HG02938 (cell line): Measurements from ENCODE around the gene GPA33.

Experiments
- ATAC-seq: cut with Tn5 transposase; IDR thresholded peaks from one replicate; pipeline ENCODE4 v1.9.1; 2021; ENCODE audit warnings: mild to moderate bottlenecking, moderate library complexity; ENCODE audit not compliant: unreplicated experiment

The GPA33 gene

GRCh38 chr1:167088746-167089417 lies 1.3 kb downstream of the GPA33 start:
- ATAC-seq = no peak

- ATAC-seq = no peak
Observed at GRCh38 chr1:167086768-167087167, 3.4 kb downstream of the GPA33 start.

GRCh38 chr1:167086033-167086432 lies 4.1 kb downstream of the GPA33 start:
- ATAC-seq = no peak

DNA sequence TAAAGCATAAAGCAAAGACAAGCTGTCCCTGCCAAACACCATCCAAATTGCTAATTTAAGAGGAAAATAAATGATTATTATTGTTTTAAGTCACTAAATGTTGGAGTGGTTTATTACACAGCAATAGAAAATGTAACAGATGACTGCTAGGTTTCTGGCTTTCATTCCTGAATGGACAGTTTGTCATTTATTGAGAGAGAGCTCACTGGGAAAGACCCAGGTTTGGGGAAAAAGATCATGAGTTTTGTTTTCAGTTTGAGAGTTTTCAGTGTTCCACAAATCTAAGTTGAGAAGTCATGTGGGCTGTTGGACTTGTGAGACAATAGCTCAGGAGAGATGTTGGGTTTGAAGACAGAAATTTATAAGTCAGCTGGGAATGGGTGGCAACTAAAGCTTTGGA lies 5.4 kb downstream of the GPA33 start:
- ATAC-seq = no peak

DNA sequence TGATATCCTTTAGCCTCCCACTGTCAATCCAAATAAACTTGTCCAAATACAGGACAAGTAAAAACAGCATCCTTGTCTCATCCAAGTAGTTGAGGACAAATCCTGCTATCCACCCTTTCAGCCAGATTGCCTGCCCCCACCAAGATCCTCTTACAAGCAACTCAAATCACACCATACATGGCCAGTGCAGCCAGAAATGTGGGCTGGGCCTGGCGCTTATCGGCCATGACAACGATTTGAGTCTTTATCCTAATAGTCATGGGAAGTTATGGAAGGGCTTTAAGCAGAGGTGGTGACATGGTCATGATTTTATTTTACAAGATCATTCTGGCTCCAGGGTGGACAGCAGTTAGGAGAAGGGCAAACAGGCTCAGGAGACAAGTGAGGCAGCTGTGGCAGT lies 6.3 kb downstream of the GPA33 start:
- no peak for ATAC-seq

DNA sequence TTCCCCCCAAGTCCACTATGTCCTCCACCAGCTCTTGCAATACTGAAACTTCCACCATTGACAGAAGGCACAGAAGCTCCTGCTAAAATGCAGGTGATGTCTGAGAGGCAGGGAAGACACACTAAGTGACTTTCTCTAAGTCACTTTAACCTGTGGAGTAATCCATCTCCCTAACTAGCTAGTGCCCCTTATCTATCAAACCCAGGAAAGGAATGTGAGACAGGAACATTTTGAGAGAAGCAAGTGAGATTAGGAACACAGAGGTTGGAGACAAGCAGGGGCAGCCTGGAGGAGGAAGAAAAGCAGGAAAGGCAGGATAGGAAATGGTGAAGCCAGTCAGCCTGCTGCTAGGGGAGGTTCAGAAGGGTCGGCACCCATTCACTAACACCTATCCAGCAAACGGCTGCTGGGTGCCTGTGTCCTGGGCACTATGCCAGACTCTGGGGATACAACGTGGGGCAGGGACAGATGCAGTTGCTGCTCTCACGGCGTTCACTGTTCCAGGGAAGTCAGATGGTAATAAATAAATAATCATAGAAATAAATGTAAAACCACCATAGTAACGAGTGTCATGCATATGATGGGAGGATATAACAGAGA lies 7.0 kb downstream of the GPA33 start:
- no peak for ATAC-seq

GRCh38 chr1:167082511-167083027 lies 7.6 kb downstream of the GPA33 start:
- ATAC-seq = no peak

GRCh38 chr1:167081594-167082156 lies 8.5 kb downstream of the GPA33 start:
- no peak for ATAC-seq

DNA sequence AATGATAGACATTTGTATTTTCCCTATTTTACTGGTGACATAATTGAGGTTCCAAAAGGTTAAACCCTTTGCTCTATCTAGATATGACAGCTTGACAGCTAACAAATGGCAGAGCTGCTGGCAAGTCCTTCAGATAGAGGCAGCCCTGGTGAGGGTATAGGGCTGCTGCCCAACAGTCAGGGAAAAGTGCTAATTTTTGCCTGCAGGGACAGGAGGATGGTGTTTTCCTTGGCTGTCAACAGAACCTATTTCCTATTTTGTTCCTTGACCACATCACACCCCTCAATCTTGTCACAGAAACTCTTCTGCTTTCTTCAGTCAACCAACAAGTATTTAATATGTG lies 12.3 kb downstream of the GPA33 start:
- no peak for ATAC-seq

DNA sequence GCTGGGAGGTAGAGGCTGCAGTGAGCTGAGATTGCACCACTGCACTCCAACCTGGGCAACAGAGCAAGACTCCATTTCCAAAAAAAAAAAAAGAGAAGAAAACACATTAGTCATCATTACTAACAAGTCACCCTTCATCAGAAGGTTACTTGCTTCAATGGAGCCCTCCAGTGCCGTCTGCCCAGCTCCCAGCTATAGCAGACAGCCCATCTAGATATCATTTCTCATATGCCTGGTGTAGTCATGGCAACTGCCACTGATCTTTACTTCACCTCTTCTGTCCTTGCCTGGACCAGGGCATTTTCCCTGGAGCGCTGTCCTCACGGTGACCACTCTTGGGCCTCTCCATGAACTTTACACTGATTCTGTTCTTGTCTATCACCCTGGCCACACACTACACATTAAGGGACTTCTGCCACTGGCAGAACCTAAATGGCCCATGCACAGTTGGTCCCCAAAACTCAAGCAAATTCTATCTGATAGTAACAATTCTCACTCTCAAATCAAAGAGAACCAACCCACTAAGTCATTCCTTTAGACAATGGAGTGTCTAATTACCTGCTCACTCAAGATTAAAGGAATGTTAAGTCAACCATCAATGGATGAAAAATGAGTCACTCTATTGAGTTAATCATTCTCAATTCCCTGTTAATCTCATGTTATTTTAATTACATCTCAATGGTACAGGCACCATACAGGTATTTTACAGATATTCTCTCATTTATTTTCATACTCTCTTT lies 12.9 kb downstream of the GPA33 start:
- no peak for ATAC-seq

DNA sequence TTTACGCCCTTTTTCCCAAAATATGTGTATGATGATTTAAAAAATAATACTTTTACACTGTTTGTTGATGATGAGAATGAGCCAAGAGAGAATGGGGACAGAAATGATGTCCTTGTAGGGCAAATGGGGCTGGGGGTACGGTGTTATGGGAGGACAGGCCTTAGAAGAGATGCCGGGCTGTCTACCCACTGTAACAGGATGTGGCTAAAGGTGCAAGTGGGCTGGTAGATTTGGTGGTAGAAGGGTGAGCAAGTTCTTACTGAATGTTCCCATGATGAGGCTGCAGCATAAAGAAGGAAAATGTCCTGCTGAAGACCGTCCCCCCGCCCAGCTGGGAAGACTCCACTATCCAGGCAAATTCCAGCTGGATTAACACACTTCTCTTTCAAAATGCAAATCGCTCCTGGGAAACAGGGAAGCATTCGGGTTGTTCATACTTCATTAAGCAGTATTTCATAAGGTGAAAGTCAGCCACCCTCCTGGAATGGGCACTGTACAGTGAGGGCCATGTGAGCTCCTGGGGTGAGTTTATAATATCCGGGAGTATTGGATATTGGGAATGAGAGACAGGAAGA lies 14.0 kb downstream of the GPA33 start:
- ATAC-seq = no peak

DNA sequence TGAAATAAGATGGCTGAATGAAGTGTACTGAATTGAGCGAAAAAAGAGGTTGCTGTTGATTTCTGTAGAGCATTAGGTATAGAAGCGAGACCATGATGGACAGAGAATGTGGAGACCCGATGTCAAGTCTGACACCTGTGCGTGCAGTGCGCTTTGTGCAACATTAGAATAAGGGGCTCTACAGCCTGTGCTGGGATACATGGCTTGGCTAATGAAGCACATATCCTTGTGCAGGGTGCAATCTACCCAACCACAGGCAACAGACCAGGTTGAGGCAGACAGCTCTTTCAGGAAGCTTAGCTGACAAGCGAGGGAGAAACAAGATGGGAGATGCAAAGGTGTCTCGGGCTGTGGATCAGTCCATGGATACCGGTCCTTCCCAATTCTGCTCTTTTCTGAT lies 18.9 kb downstream of the GPA33 start:
- no peak for ATAC-seq

DNA sequence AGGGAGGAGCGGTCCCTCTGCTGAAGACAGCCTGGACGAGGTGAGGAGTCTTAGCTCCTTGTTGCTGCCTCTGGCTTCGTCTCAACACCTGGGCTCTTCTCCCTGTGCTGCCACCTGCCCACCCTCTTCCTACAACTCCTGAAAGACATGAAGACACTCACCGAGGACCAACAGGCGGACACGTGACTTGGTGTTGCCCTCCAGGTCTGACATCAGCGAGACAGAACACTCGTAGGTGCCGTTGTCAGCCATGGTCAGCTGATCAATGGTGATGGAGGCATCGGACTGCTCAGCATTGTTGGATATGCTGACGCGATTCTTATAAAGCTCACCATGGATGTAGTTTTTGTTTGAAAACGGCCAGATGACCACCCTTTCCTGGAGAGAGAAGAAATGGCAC lies 21.4 kb downstream of the GPA33 start:
- no peak for ATAC-seq

DNA sequence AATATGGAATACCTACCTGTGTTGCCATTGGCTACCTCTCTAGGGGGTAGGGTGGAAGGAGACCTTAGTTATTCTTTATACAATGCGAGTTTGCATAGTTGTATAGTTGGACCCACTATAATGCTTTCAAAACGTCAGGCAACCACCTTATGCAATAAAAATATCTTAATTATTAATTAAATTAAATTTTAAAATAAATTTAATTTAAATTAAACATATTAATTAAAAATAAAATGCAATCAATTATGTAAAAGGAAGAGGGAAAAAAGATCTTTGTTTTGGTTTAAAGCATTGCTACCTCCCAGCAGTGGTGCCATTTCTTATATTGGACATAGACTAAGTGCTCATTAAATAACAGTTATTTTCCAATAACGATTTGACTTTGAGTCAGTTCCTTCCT lies 22.3 kb downstream of the GPA33 start:
- no peak for ATAC-seq

DNA sequence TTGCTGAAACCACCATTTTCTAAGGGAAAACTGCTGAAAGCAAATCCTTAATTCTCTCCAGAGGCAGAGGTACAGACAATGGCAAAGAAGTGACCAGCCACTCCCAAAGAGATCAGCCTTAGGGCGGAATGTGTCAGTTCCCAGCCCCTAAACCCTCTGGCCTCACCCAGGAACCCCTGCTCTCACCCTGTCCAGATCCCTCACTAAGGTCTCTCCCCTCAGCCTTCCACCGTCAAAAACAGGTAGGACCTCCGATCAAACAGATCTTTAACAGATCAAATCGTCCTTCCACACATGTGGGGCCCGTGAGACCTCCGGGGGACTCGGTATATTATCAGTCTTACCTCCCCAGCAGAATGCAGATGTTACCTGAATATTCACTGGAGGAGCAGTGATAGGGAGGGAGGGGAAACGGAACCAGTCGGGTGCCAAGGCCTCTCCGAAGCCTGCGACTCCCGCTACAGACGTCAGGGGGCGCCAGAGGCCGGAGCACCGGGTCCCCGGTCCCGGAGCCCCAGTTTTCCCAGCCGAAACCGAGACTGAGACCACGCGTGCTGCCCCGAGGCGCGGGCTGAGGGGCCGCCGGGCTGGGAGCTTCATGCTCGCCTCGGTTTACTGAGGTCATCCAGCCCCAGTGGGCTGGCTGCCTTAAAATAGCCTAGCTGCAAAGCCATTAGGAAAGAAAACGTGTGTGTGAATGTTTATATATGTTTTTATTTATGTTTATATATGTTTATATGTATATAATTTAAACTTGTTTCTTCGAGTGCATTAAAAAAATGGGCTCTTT lies 23.6 kb downstream of the GPA33 start:
- ATAC-seq = no peak

GRCh38 chr1:167065471-167065870 lies 24.7 kb downstream of the GPA33 start:
- ATAC-seq = no peak

- no peak for ATAC-seq
Observed at GRCh38 chr1:167064621-167065020, 25.6 kb downstream of the GPA33 start.

DNA sequence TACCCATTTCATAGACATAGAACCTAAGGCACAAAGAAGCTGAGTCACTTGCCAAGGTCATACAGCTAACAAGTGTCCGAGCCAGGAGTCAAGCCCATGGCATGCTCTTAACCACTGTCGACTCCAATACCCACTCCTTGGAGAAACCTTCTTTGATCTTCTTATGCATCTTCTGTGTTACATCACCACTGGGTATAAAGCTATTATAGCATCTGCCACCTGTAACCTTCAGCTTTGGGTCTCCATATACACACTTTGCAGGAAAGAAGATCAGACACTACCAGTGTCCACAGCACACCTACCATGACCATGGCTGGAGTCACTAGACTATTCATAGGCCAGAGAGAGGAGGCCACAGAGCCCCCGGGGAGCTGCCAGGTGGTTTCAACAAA lies 29.1 kb downstream of the GPA33 start:
- ATAC-seq = no peak

- ATAC-seq = no peak
Observed at GRCh38 chr1:167060141-167061072, 29.8 kb downstream of the GPA33 start.

- no peak for ATAC-seq
Observed at GRCh38 chr1:167059809-167060107, 30.4 kb downstream of the GPA33 start.
